NCI-H226 (cell line): Measurements from ENCODE around the gene RNF220.

Experiments used
- DNase-seq: peaks from one replicate; pipeline ENCODE4 v3.0.0-alpha.2; 2015

RNF220 gene

GRCh38 chr1:44524655-44525500 is 119.8 kb downstream of the RNF220 start:
- no peak for DNase-seq

DNA sequence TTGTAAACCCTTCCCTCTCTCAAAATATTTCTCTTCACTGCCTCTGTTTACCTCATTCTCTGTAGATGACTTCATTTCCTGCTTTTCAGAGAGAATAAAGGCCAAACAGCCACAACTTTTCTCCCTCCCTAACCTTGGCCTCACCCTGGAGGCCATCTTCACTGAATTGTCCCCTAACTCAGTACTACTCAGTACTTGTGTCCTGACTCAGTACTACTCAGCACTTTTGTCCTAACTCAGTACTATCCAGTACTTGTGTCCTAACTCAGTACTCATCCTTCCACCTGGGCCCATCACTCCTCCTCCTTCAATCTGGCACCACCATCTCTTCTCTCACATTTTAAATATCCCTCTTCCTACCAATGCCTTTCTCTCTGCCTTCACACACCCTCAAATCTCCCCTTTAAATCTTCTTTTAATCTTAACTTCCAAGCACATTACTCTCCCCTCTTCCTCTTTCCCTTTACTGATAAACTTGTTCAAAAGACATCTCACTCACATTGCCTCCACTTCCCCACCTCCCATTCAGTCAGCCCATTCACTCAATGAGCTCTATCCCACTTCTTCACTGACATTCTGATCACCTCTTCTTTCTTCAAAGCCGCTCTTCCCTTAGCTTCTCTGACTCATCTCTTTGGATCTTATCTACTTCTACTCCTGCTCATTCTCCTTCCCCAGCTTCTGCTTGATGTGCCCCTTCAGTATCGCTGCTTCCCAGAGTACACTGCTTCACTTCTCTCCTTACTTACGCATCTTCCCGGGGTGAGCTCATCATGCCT is 121.4 kb downstream of the RNF220 start:
- DNase-seq, result peak; percentile 63

DNA sequence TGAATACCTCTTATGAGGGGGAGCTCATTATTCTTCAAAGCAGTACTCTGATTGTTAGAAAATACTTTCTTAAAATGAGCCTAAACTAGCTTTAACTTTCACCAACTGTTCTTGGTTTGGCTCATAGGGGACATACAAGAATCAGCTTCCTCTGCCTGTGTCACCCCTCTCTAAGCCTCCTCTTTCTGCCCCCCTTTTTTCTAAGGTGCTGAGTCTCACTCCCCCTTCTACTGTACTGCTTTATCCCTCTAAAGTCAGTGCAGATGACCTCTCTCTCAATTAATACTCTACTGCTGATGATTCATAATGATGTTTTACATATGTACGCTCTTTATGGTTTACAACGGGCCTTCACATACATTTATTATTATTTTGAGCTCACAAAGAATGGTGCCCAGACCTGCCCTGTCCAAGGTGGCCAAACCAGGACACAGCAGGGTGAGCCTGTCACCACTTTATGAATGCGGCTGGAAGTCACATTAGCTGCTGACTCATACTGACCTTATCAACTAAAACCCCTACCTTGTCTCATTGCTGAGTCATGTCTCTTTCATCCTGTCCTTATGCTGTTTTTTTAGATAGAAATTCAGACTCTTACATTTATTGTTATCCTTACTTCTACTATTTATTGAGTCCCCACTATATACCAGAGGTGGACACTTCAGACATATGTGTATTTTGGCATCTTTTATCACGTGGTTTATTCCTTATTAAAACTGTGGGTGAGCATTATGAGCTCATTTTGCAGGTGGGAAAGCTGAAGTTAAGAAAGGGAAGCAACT is 126.9 kb downstream of the RNF220 start:
- peak; percentile 48 for DNase-seq

DNA sequence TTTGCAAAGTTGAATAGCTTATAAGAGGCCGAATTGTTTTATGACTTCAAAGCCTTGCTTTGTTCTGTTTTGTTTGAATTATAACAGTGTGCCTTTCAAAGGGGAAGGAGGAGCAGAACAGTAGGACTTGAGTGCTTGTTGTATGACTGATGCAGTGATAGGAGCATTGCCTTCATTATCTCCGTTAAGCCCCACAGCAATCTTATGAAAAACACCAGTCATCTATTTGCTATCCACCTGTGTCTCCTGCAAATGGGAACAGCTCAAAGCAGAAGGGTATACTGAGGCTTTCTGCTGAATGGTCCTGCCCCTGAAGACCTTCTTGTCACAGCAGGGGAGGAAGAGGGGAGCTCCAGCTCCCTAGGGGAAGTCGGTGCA is 127.5 kb downstream of the RNF220 start:
- DNase-seq, result no peak

GRCh38 chr1:44534771-44535170 is 129.7 kb downstream of the RNF220 start:
- DNase-seq, result no peak

- no peak for DNase-seq
Measured at GRCh38 chr1:44536357-44537209, 131.5 kb downstream of the RNF220 start.

DNA sequence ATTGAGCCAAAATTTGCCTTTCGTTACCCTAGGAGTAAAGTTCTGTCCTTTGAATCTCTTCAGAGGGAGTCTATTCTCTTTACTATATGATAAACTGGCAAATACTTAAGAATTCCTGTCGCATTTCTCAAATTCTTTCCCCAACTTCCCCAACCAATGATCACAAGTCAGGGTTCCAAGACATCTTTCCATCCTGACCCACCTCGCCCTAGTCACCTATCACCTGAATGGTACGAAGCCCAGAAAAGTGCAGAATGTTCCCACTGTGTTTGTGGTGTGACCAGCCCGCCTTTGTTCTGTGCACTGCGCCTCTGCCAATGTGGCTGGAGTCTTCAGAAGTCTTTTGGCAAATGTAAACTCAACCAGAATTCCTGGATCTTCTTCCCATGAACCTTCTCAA is 132.5 kb downstream of the RNF220 start:
- no peak for DNase-seq

GRCh38 chr1:44537956-44538355 is 132.9 kb downstream of the RNF220 start:
- DNase-seq, result no peak

- no peak for DNase-seq
Measured at GRCh38 chr1:44539991-44540730, 135.1 kb downstream of the RNF220 start.

DNA sequence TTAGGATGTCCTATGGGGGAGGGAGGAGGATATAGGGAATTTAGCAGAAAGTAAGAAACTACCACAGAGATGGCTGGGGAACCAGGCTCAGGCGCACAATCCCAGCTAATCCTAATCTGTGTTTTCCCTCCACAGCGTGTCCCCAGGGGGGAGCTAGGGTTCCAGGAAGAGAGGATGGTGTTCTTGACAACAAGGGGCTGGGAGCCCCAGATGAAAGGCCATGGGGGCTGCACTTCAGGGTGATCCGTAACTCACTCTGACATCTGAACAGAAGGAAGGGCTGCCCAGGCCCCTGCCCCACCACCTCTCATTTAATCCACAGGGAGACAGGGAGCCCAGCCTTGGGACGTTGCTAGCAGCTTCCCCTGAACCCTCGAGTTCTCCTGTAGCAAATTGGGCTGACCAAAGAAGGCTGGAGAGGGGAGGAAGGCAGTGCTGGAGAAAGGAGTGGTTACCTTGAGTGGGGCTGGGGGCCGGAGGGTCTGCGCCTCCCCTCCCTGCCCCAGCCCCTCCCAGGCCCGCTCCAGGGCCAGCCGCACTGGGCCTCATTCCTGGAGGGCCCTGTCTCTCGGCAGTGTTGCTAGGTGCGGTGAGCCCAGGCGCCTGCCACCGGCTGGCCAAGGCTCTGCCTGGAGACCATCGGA is 137.5 kb downstream of the RNF220 start:
- DNase-seq, result no peak

GRCh38 chr1:44543064-44543744 is 138.1 kb downstream of the RNF220 start:
- no peak for DNase-seq

GRCh38 chr1:44543786-44544185 is 138.7 kb downstream of the RNF220 start:
- no peak for DNase-seq

DNA sequence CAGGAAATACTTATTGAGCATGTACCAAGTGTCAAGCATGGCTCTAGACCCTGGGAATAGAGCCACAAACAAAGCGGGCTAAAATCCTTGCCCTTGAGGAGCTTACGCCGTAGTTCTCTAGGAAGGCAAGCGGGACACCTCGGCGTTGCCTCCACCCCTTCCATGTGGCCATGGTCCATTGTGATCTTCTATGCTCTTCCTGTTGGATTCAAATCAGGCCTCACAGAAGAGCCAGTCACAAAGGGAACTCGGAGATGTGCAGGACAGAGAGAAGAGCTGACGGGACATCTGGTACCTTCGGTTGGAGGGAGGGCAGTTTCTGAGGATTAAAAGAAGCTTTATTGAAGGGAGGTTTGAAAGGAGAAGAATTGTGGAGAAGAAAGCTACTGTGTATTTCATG is 139.9 kb downstream of the RNF220 start:
- no peak for DNase-seq

DNA sequence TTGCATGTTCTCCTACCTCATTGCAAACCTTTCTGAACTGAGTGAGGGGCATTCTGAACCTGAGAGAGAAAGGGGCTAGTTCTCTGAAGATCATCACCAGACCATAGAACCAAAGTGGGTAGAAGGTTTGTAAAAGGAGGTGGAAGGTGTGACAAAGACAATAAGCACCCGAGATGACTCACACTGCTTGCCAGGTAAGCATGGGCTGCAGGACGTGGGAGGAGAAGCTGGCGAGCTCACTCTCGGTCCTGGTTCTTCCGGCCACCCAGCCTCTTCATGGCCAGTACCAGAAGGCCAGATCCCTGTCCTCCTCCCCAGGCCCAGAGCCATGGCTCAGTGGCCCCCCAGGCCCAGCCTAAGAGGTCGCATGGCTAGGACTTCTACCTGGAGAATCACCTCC is 140.9 kb downstream of the RNF220 start:
- DNase-seq, result no peak

GRCh38 chr1:44546403-44547053 is 141.5 kb downstream of the RNF220 start:
- DNase-seq, result no peak

- no peak for DNase-seq
Measured at GRCh38 chr1:44547361-44547760, 142.3 kb downstream of the RNF220 start.

- no peak for DNase-seq
Measured at GRCh38 chr1:44547837-44548236, 142.8 kb downstream of the RNF220 start.

DNA sequence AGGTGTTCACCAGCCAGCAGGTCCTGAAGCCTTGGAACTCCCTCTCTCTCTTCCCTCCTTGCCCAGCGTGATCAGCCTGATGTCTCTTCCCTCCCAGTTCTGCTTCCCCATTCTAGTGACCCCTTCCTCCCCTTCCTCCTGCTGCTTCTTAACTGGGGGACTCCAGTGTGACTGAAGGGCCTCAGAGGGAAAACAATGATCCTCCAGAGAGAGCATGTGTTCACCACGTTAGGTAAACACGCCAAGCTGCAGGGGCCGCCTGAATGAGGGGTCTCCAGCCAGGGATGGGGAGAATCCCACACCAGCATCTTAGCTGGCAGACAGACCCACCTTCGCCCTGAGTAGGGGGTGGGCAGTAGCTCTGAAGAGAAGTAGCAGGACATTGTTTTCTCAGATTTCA is 144.5 kb downstream of the RNF220 start:
- DNase-seq, result no peak

- DNase-seq, result no peak
Measured at GRCh38 chr1:44553127-44553758, 148.2 kb downstream of the RNF220 start.

- peak; percentile 92 for DNase-seq
Measured at GRCh38 chr1:44553771-44554170, 148.7 kb downstream of the RNF220 start.
